Measurements from ENCODE around the gene UNC119B. TPM values are rescaled to one million over a fixed set of nuclear protein-coding genes. Genes with fewer than 3 reads are reported as not detected.

Gene UNC119B
- total RNA-seq = 15.8 and 22.0 TPM in 2 replicates

GRCh38 chr12:120710031-120710804 lies at the start of gene UNC119B:
TSS of gene UNC119B (plus strand) at chr12:120710458. CDS start at chr12:120710475, 17 bp downstream.

GRCh38 chr12:120686690-120687577 lies 23.3 kb upstream of the UNC119B start, which contains the start of gene MLEC:
TSS of gene MLEC (plus strand) at chr12:120687149. CDS start at chr12:120687297, 148 bp downstream.

GRCh38 chr12:120725659-120726509 lies 15.6 kb downstream of the UNC119B start, which contains the start of gene ACADS:
TSS of gene ACADS (plus strand) at chr12:120725826. CDS start at chr12:120725886, 60 bp downstream.

Other genes starting within 250 kb of the UNC119B start
- gene SRSF9, start 240.7 kb upstream of the UNC119B start, total RNA-seq = 132 and 154 TPM in 2 replicates
- 228 and 256 TPM in 2 replicates for gene DYNLL1, start 214.3 kb upstream of the UNC119B start, total RNA-seq
- 16.5 and 21.9 TPM in 2 replicates for gene COQ5, start 181.3 kb upstream of the UNC119B start, total RNA-seq
- 114 and 200 TPM in 2 replicates for gene RNF10, start 176.1 kb upstream of the UNC119B start, total RNA-seq
- 9.8 and 38.4 TPM in 2 replicates for gene POP5, start 129.1 kb upstream of the UNC119B start, total RNA-seq
- not detected in 2 replicates for gene CABP1, start 69.8 kb upstream of the UNC119B start, total RNA-seq
- gene MLEC, start 23.3 kb upstream of the UNC119B start, total RNA-seq = 121 and 143 TPM in 2 replicates
- 7.2 and 9.4 TPM in 2 replicates for gene ACADS, start 15.4 kb downstream of the UNC119B start, total RNA-seq
- 10.5 and 12.0 TPM in 2 replicates for gene SPPL3, start 193.9 kb downstream of the UNC119B start, total RNA-seq